ENCODE measurements around the gene C11orf58.

C11orf58 gene

DNA sequence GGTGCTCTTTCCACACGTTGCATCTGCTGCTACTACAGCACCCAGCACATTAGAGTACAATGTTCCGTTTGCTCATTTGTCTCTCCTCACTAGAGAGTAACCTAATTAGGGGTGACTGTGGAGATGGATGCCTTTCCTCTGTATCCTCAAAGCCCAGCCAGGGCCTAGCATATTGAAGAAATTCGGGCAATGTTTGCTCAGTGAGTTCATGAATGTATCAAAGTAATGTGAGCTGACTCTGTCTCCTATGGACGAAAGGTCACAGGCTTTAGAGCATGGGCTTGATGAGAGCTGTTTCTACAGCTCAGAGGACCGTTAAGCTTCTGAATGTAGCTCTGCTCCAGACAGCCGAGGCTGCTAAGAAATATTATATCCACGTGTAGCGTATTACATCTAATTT lies 67.5 kb downstream of the C11orf58 start:
- DNase-seq: no peak

- DNase-seq: no peak
Observed at GRCh38 chr11:16806791-16807190, 68.3 kb downstream of the C11orf58 start.

- DNase-seq: peak; percentile 76 to 93
Observed at GRCh38 chr11:16807306-16807705, 68.9 kb downstream of the C11orf58 start.
